AG08395 (cell line): ENCODE results near the gene HIVEP2.
"Not testable (repeated sequence)": the region's sequence is repeated elsewhere in the genome, so short reads cannot be mapped to it uniquely, and the experiment has no call there.

Experiments
- DNase-seq: peaks from one replicate; pipeline ENCODE4 v3.0.0; 2012; ENCODE audit warnings: mixed read lengths, low spot score

HIVEP2 gene, protein sequence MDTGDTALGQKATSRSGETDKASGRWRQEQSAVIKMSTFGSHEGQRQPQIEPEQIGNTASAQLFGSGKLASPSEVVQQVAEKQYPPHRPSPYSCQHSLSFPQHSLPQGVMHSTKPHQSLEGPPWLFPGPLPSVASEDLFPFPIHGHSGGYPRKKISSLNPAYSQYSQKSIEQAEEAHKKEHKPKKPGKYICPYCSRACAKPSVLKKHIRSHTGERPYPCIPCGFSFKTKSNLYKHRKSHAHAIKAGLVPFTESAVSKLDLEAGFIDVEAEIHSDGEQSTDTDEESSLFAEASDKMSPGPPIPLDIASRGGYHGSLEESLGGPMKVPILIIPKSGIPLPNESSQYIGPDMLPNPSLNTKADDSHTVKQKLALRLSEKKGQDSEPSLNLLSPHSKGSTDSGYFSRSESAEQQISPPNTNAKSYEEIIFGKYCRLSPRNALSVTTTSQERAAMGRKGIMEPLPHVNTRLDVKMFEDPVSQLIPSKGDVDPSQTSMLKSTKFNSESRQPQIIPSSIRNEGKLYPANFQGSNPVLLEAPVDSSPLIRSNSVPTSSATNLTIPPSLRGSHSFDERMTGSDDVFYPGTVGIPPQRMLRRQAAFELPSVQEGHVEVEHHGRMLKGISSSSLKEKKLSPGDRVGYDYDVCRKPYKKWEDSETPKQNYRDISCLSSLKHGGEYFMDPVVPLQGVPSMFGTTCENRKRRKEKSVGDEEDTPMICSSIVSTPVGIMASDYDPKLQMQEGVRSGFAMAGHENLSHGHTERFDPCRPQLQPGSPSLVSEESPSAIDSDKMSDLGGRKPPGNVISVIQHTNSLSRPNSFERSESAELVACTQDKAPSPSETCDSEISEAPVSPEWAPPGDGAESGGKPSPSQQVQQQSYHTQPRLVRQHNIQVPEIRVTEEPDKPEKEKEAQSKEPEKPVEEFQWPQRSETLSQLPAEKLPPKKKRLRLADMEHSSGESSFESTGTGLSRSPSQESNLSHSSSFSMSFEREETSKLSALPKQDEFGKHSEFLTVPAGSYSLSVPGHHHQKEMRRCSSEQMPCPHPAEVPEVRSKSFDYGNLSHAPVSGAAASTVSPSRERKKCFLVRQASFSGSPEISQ (N-terminal part only)

GRCh38 chr6:142945049-142945445 lies at the start of gene HIVEP2:
HIVEP2 (minus strand) TSS chr6:142945176; CDS start chr6:142774738, 170,438 bp downstream.
- peak; percentile 64 for DNase-seq

DNA sequence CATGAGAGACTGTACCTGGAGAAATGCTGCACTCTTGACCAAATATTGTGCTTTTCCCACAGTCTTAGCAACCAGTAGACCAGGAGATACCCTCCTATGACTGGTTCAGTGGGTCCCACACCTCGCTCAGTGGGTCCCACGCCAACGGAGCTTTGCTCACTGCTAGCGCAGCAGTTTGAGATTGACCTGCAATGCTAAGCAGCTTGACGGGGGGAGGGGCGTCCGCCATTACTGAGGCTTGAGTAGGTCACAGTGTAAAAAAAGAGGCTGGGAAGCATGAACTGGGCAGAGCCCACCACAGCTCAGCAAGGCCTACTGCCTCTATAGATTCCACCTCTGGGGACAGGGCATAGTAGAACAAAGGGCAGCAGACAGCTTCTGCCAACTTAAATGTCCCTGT lies 49.0 kb upstream of the HIVEP2 start:
- DNase-seq, result no peak

GRCh38 chr6:142987490-142987889 lies 42.5 kb upstream of the HIVEP2 start:
- no peak for DNase-seq

- no peak for DNase-seq
Observed at GRCh38 chr6:142985281-142985680, 40.3 kb upstream of the HIVEP2 start.

- DNase-seq, result peak; percentile 3
Observed at GRCh38 chr6:142984386-142984785, 39.4 kb upstream of the HIVEP2 start.

DNA sequence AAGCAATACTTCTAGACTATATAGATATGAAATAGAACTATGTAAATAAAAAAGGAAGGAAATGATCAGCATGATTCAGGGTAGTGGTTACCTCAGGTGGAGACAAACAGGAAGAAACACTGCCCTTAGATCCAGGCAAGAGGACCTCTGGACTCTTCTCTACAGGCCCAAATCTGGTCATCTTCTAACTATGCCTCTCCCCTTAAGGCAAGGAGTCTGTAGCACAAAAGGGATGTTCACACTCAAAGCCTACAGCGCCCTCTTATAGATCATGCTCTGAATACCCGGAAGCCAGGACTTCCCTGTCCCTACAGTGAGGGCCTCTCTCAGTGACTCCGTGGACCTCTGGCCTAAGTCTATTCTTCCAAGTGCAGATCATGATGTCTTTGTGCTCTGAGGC lies 30.4 kb upstream of the HIVEP2 start:
- DNase-seq, result no peak

GRCh38 chr6:142970941-142971340 lies 26.0 kb upstream of the HIVEP2 start:
- DNase-seq, result not testable (repeated sequence)

DNA sequence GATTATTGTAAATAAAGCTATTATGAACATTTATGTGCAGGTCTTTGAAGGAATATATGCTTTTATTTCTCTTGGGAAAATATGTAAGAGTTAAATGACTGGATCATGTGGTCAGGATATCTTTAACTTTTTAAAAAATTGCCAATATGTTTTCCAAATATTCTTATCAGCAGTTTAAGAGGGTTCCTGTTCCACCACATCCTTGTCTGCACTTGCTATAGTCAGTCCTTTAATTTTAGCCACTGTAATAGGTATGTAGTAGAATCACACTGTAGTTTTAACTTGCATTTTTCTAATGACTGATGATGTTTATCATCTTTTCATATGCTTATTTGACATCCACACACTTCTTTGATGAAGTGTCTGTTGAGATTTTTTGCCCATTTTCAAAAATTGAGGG lies 23.6 kb upstream of the HIVEP2 start:
- no peak for DNase-seq

DNA sequence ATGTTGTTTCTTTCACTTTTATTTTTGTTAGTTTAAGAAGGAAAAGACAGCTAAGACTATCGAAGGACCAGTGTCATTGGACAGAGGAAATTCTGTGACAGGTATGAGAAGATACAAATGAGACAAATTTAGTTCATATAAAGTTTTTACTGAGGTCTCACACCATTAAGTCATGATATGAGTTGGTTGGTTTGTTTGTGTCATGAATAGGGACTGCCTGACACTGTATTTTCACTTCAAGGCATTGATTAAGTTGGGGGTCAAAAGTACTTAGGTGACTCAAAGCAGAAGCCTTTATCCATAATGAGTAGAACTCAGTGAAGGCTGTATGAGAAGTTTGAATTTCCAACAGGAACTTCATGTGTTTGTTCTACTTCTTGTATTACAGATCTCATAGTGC lies 21.3 kb upstream of the HIVEP2 start:
- no peak for DNase-seq

DNA sequence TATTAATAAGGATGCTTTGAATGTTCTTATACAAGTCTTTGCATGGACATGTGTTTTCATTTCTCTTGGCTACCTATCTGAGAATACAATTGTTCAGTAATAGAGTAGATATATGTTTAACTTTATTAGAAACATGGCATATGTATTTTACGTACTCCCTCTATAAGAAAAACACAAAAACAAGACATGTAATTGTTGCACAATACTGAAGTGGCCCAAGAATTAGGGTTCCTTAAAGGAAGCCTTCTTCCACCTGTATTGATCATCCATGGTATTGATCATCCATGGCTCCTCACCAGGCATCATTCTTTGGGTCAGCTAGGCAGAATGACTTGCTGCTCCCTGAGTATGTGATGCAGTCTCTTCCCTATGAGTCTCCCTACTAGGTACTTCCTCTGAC lies 20.2 kb upstream of the HIVEP2 start:
- no peak for DNase-seq

- no peak for DNase-seq
Observed at GRCh38 chr6:142960098-142960497, 15.1 kb upstream of the HIVEP2 start.

DNA sequence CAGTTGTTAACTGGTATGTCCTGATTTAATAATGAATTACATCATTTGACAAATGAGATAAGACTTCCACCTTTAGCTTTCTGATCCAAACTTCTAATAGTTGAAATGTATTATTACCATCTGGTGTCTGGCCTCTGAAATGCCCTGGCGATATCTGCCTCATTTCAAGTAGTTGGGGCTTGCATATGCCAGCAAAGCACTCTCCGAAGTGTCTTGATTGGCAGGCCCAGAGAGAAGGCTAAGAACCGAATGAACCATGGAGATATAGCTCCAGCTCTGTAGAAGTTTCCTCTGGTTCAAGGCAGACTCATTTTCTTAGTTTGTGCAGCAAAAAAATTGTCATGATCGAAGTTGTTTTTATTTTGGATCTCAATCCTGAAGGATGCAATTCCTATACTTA lies 13.4 kb upstream of the HIVEP2 start:
- DNase-seq, result no peak

DNA sequence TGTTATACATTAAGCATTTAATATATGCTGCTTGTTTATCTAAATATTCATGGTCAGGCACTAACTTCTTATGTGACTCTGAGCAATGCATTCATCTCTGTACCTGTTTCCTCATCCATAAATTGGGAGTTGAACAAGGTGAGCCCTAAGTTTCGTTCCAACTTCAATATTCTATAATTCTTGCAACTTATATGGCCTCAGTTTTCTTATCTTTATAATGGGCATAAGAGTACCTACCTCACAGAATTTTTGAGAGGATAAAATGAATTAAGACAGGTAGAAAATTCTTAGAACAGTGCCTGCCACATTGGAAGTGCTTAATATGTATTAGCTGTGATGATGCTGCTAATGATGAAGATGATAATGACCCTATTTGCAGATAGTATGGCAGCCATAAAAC lies 11.8 kb upstream of the HIVEP2 start:
- no peak for DNase-seq

DNA sequence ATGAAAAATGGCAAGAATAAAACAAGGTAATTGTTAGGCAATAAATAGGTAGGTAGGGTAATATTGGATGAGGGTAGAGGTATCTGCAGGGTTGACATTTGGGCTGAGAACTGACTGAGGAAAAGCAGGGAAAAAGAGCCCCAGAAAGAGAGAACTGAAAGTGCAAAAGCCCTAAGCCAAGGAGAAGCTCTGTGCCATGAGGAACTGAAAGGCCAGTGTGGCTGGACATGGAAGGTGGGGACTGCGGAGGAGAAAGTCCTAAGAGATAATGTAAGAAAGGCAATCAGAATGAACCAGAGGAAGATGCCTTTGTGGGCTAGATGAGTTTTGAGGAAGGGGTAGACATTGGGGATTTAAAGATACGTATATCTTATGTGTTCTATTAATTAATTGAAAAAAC lies 9.9 kb upstream of the HIVEP2 start:
- DNase-seq, result no peak

DNA sequence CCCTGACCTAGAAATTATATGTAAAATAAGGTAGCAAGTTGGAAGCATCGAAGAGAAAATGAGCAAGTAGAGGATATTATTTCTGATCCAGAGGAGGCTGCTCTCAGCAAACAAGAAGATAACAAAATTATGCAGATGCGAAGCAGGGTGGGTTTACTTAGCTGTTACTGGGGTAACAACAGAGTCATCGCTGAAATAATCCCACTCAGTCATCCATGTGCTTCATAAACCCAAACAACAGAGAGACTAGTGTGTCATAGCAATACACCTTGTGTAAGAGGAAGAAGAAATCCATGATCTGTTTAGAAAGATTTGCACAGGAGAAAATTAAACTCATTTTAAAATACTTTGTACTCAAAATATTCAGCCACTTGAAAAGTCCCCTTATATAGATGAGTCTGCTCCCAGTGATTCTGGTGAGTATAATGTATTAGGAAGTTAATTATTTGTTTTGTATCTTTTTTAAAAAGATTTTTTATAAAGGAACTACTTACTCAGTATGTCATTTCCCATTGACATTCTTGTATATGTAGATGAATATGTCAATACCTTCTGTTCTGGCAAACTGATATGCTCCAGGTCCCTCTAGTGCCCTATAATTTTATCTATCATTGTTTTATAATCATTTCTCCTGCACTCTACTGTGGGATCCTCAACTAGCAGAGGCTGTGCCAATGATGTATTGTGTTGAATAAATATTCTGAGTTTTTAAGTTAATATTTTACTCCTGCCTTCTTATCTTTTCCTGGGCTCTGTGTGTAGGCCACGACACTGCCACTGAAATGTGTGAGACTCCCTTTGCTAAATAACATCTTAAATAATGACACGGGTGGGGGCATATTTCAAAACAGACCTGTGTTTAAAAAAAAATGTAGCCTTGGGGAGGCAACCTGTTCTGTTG lies 8.6 kb upstream of the HIVEP2 start:
- DNase-seq, result no peak

DNA sequence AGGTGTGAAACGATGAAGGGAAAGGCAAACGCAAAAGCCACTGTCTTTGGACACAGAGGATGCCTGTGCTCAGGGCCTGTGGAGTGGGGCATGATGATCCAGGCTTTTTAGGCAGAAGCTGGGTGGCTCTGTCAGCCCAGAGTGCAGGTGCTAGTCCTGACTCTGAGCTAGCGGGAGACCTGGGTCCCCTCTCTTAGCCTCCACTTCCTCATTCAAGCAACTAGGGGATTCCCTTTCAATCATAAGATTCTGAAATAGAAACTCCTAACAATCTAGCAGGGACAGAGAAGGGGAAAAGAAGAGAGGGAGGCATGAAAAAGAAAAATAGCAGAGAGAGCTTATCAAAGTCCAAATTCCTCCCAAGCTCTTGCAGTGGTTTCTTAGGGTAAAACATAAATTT lies 7.6 kb upstream of the HIVEP2 start:
- no peak for DNase-seq

- no peak for DNase-seq
Observed at GRCh38 chr6:142950291-142950690, 5.3 kb upstream of the HIVEP2 start.

DNA sequence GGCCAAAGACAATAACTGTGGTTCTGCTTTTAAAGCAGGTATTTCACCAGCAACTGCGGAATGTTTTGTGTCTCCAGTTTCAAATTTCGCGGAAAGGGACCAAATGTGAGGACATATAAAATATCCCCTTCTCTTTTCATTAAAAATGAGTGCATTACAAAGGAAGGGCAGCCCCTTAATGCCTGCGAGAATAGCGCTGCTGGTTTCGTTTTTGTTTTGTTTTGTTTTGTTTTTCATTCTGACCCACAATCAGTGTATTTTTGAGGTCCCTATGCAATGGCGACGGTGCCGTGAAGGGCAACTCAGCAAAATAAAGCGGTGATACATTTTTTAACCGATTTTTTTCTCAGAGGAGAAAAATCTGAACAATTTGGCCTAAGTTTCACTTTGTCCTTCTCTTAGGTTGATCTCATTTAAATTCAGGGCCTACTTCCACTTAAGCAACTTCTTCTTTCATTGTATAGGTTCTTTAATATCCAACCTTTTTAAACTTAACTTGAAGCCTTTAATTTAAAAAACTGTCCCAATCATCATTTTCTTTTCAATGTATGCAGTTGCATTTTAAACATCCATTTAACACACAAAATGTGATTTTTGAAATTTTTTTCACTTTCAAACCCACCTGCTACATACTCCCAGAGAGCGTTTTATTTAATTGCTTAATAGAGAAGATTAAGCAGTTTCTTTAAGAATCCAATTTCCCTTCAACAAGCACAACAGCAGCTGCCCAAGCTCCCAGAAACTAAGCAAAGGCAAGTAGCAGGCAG lies 2.9 kb upstream of the HIVEP2 start:
- no peak for DNase-seq

DNA sequence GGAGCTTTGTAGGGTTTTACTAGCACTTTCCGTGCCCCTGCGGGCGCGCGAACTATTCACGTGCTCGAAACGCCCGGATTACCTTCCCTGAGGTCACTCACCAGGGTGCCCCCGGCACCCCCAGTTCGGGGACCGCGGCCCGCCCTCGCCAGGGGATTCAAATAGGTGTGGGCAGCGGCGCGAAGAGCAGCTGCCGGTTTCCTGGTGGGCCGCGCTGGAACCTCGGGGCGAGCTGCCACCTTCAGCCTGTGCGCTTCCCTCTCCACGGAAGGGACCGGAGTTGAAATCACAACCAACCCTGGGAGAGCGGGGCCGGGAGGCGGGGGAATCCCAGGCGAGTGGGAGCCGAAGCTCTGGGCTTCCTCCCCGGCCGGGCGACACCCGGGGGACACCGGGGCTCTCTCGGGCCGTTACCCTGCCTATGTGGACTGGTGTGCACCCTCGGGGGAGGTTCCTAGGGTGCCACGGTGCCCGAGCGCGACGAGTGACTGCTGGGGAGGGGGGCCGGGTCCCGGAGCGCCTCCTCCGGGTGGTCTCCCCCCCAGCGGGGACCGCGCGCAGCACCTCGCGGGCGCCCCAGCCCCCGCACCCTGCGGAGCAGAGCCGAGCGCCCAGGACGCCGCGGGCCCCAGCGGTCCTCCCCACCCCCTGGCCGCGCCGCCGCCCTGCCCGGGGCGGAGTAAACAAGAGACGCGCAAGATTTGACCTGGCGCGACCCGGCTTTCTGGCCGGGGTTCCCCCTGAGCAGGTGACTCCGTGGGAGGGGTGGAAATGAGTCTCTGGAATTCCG lies 2.1 kb upstream of the HIVEP2 start:
- DNase-seq, result peak; percentile 77
